ENCODE results near the gene LYRM4.

LYRM4 gene

DNA sequence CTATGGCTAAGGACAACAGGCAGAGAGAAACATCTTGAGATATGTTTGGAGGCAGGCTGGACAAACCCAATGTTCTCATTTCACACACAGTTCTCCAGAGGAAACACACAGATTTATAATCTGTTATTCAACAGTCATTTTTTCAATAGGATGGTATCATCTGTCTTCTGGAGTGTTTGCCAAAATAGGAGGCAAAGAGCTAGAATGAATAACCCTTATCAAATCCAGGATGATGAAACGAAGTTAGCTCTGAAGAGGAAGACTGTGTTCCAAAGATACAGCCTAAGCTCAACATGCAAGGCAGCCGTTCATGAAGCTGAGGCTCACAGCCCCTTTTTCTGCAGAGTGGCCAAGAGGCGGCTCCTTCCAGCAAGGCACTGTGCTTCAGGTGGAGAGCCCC lies 104.8 kb downstream of the LYRM4 start:
- Histone ChIP-seq H3K27ac (no peak overlapping the region), H3K4me3 (ENCODE audit: low read depth in 1 of 2, low read length in 1 of 2) (no peak overlapping the region), H3K27me3 (no peaks in the 10 kb centered on the region), H3K36me3 (no peaks in the 10 kb centered on the region), H3K9me3 (no peaks in the 10 kb centered on the region), H3K4me1 (ENCODE audit: control insufficient read depth in 1 of 2, insufficient read depth in 1 of 2, low read depth in 1 of 2, low read length in 1 of 2) (no peaks in the 10 kb centered on the region)
- no peak for TF ChIP-seq CTCF (IDR thresholded peaks at IDR 0.05)

DNA sequence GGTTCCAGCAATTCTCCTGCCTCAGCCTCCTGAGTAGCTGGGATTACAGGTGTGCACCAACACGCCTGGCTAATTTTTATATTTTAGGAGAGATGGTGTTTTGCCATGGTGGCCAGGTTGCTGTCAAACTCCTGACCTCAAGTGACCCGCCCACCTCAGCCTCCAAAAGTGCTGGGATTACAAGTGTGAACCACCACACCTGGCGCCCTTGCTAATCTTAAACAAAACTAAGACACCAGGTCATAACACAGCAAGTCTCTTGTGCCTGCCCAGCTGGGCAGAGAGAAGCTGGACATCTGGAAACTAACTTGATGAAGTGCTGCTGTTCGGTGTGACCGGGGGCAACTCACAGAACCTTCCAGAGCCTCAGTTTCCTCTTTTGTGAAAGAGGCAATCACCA lies 107.6 kb downstream of the LYRM4 start:
- Histone ChIP-seq H3K27me3 (no peaks in the 10 kb centered on the region), H3K4me3 (ENCODE audit: low read depth in 1 of 2, low read length in 1 of 2) (no peak overlapping the region), H3K9me3 (no peaks in the 10 kb centered on the region), H3K27ac (no peak overlapping the region), H3K36me3 (no peaks in the 10 kb centered on the region), H3K4me1 (ENCODE audit: control insufficient read depth in 1 of 2, insufficient read depth in 1 of 2, low read depth in 1 of 2, low read length in 1 of 2) (no peaks in the 10 kb centered on the region)
- TF ChIP-seq CTCF (IDR thresholded peaks at IDR 0.05) = no peak

DNA sequence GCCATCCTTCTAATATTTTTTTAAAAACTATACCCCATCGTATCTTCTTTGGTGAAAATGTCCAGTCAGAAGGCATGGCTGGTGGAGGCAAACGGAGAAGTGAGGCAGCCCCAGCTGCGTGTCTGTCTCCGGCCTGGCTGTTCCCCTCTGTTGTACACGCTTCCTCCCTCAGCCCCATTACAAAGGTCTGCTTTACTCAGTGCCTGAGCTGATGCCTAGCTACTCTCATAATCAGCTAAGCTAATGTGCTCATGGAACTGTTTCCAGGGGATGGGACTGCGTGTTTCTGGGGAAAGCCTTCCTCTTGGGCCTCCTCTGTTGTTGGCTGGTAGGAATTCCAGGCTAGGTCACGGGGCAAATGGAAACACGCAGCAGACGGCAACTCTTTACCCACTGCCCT lies 108.3 kb downstream of the LYRM4 start:
- Histone ChIP-seq H3K4me1 (ENCODE audit: control insufficient read depth in 1 of 2, insufficient read depth in 1 of 2, low read depth in 1 of 2, low read length in 1 of 2) (no peaks in the 10 kb centered on the region), H3K36me3 (no peaks in the 10 kb centered on the region), H3K27ac (no peak overlapping the region), H3K4me3 (ENCODE audit: low read depth in 1 of 2, low read length in 1 of 2) (no peak overlapping the region), H3K27me3 (no peaks in the 10 kb centered on the region), H3K9me3 (no peaks in the 10 kb centered on the region)
- TF ChIP-seq CTCF (IDR thresholded peaks at IDR 0.05) = no peak

DNA sequence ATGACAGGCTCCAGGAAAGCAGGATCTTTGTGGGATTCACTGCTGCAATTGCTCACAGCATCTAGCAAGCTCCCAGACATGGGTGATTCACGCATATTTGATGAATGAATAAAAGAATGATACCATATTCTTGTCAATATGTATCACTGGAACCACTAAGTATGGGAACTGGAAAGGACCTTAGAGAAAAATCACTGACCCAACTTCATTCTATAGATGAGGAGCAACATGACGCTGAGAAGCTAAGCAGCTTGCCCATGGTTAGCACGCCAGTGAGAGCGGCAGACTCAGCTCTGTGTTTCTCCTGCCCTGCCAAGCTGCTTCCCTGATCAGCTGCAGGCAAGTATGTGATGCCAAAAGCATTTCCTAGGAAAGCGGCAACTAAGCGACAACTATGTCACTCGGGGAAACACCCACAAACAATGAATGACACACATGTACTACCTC lies 108.8 kb downstream of the LYRM4 start:
- H3K36me3 ChIP-seq = no peaks in the 10 kb centered on the region
- no peaks in the 10 kb centered on the region for H3K4me1 ChIP-seq (ENCODE audit: control insufficient read depth in 1 of 2, insufficient read depth in 1 of 2, low read depth in 1 of 2, low read length in 1 of 2)
- H3K27me3 ChIP-seq = no peaks in the 10 kb centered on the region
- H3K27ac ChIP-seq = no peak overlapping the region
- H3K9me3 ChIP-seq = no peaks in the 10 kb centered on the region
- H3K4me3 ChIP-seq (ENCODE audit: low read depth in 1 of 2, low read length in 1 of 2) = no peak overlapping the region
- no peak for TF ChIP-seq CTCF (IDR thresholded peaks at IDR 0.05)

DNA sequence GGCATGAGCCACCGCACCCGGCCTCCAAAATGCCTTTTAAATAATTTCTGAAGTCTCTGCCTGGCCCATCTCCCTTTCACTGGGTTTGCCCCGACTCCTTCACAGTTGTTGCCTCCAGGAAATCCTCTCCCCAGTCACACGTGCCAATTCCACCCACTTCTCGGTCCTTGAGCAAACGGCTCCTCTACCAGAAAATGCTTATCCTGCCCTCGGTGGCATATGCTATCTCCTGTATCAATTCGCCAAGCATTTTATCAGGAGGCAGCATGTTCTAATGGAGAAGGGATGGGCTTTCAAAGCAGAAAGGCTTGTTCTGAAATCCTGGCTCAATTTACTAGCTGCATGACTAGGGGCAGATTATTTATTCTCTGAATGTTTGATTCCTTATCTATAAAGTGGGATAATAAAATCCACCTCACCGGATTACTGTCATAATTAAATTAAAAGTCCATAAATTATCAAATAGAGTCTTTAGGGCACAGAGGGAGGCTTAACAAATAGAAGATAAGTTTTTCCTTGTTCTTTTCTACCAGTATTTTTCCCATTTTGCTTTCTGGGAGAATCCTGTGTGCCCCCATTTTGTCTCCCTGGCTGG lies 109.3 kb downstream of the LYRM4 start:
- TF ChIP-seq CTCF (IDR thresholded peaks at IDR 0.05) = no peak
- Histone ChIP-seq H3K4me3 (ENCODE audit: low read depth in 1 of 2, low read length in 1 of 2) (no peak overlapping the region), H3K9me3 (no peaks in the 10 kb centered on the region), H3K27ac (no peak overlapping the region), H3K36me3 (no peaks in the 10 kb centered on the region), H3K27me3 (no peaks in the 10 kb centered on the region), H3K4me1 (ENCODE audit: control insufficient read depth in 1 of 2, insufficient read depth in 1 of 2, low read depth in 1 of 2, low read length in 1 of 2) (no peaks in the 10 kb centered on the region)
